H1 (cell line): ENCODE data around the gene ABCF2. TPM values are rescaled to one million over a fixed set of nuclear protein-coding genes. Genes with fewer than 3 reads are reported as not detected.

Source experiments
- ATF3 ChIP-seq: IDR thresholded peaks from 2 replicates; pipeline ENCODE4 v1.6.1; 2011; ENCODE audit warnings: low read depth, mild to moderate bottlenecking, low read length; ENCODE audit not compliant: insufficient read depth
- CTCF ChIP-seq, 3 experiments: IDR thresholded peaks; 1 replicate in 2 of 3; 2 replicates in 1 of 3; pipeline versions ENCODE4 v1.5.1 to v1.6.1; 2011; ENCODE audit warnings: low read length in 3 of 3, mild to moderate bottlenecking in 3 of 3, inconsistent platforms in 2 of 3, low read depth in 1 of 3, moderate library complexity in 1 of 3; ENCODE audit not compliant: insufficient read depth in 1 of 3; ENCODE audit errors: control extremely low read depth in 1 of 3
- E2F6 ChIP-seq: IDR thresholded peaks from 2 replicates; pipeline ENCODE4 v1.6.1; 2012; ENCODE audit warnings: inconsistent platforms
- POU5F1 ChIP-seq: IDR thresholded peaks from 2 replicates; pipeline ENCODE4 v1.6.1; 2011; ENCODE audit warnings: low read depth, mild to moderate bottlenecking, low read length, moderate library complexity
- SIRT6 ChIP-seq: IDR thresholded peaks from one replicate; pipeline ENCODE4 v1.7.1; 2012; ENCODE audit warnings: low read length, inconsistent platforms
- SP2 ChIP-seq: IDR thresholded peaks from 2 replicates; pipeline ENCODE4 v1.6.1; 2012; ENCODE audit warnings: mild to moderate bottlenecking, low read length, inconsistent platforms
- TAF1 ChIP-seq: IDR thresholded peaks from 2 replicates; pipeline ENCODE4 v1.6.1; 2011; ENCODE audit warnings: mild to moderate bottlenecking, low read depth, low read length
- polyA plus RNA-seq, 7 experiments: library from polyadenylated mRNA; depleted of rRNA in 3 of 7; stranded (reverse) in 5 of 7; unstranded in 2 of 7; fragments of >200 nt in 5 of 7; fragments of 200-250 nt in 2 of 7; gene quantifications; 1 replicate in 5 of 7; 2 replicates in 1 of 7; 4 replicates in 1 of 7; pipeline versions ENCODE4 v1.2.1 to v1.2.3, GENCODE V29; 2011 to 2013; ENCODE audit warnings: missing spikeins in 2 of 7, mixed read lengths in 2 of 7
- total RNA-seq: library from RNA; stranded (reverse); fragmentation: NEBNext Ultra II Directional; extraction: Animal tissue kit (Norgen Biotek cat#: 25700); gene quantifications from 2 replicates; pipeline ENCODE4 v1.2.1, GENCODE V29; 2021

ABCF2 gene
- total and polyA plus RNA-seq, 2 of the 8 experiments (the other 6 are each of a cell fraction or from before 2014, with no cell fraction given) = 28.0 to 55.0 TPM

- TF ChIP-seq E2F6 = no peak
- no peak for TF ChIP-seq CTCF (IDR thresholded peaks at IDR 0.05; ENCODE audit: control extremely low read depth in 1 of 3, insufficient read depth in 1 of 3, low read depth in 1 of 3, low read length in 3 of 3)
- TF ChIP-seq SP2 = no peak
- no peak for TF ChIP-seq TAF1
- no peak for TF ChIP-seq SIRT6
- TF ChIP-seq POU5F1 = no peak
- no peak for TF ChIP-seq ATF3
Measured at GRCh38 chr7:151228024-151228866, 1.2 kb upstream of the ABCF2 start (continued).
